GM10266 (cell line): ENCODE measurements around the gene ITGAD.

Experiments used
- DNase-seq: peaks from one replicate; pipeline ENCODE4 v3.0.0; 2012; ENCODE audit errors: extremely low spot score
- TF ChIP-seq, protein P1 (sequence below): IDR thresholded peaks from 2 replicates; pipeline ENCODE4 v1.5.1; 2012; ENCODE audit warnings: mild to moderate bottlenecking, low read depth; ENCODE audit not compliant: control insufficient read depth, insufficient read depth; ENCODE audit errors: missing control alignments

ITGAD gene

DNA sequence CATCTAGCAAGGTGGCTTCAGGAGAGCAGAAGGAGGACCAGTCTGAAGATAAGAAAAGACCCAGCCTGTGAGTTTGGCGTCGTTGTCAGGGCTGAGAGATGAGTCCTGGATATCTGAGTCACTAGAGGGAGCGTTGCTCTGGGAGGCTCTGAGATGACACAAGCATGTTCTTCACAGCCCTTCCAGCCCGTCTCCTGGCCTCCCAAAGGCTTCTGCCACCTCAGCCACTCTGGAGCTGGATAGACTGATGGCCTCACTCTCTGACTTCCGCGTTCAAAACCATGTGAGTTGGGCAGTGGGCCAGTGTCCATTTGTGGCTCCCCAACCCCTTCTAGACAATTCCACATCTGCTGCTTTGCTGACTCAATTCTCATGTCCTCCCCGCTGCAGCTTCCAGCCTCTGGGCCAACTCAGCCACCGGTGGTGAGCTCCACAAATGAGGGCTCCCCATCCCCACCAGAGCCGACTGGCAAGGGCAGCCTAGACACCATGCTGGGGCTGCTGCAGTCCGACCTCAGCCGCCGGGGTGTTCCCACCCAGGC lies 81.1 kb downstream of the ITGAD start:
- no peak for DNase-seq
- TF ChIP-seq, protein P1, sequence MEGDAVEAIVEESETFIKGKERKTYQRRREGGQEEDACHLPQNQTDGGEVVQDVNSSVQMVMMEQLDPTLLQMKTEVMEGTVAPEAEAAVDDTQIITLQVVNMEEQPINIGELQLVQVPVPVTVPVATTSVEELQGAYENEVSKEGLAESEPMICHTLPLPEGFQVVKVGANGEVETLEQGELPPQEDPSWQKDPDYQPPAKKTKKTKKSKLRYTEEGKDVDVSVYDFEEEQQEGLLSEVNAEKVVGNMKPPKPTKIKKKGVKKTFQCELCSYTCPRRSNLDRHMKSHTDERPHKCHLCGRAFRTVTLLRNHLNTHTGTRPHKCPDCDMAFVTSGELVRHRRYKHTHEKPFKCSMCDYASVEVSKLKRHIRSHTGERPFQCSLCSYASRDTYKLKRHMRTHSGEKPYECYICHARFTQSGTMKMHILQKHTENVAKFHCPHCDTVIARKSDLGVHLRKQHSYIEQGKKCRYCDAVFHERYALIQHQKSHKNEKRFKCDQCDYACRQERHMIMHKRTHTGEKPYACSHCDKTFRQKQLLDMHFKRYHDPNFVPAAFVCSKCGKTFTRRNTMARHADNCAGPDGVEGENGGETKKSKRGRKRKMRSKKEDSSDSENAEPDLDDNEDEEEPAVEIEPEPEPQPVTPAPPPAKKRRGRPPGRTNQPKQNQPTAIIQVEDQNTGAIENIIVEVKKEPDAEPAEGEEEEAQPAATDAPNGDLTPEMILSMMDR = no peak

DNA sequence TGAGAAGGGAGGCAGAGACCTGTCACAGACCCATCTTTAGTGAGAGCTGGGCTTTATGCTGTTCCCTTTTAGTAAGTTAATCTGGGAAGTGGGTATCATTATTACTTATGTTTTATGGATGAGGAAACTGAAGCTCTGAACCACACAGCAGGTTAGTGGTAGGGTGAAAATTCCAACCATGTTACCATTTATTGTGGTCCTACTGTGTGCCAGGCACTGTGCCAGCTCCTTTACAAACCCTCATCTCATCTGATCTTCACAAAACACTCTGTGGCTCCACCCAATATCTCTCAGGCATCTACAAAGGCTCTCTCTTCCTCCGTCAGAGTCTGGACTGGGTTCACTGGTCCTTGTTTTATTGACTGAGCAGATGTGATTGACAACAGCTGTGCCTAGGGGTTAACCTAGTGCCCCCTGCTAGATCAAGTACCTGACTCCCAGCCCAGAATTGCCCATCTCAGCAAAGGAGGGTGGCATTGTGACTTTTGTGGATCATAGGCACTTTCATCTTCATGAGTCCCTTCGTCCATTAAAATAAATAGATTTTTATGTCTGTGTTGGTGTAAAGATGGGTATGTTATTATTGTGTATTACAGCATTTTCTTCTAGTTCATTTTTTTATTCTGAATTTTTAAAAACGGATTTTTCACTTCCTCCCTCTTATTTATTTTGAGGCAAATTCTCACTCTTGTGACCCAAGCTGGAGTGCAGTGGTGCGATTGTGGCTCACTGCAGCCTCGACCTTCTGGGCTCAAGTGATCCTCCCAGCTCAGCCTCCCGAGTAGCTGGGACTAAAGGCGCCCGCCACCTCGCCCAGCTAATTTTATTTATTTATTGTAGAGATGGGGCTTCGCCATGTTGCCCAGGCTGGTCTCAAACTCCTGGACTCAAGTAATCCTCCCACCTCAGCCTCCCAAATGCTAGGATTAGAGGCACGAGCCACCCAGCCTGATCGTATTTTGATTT lies 81.9 kb downstream of the ITGAD start:
- no peak for DNase-seq
- TF ChIP-seq, protein P1 = no peak

DNA sequence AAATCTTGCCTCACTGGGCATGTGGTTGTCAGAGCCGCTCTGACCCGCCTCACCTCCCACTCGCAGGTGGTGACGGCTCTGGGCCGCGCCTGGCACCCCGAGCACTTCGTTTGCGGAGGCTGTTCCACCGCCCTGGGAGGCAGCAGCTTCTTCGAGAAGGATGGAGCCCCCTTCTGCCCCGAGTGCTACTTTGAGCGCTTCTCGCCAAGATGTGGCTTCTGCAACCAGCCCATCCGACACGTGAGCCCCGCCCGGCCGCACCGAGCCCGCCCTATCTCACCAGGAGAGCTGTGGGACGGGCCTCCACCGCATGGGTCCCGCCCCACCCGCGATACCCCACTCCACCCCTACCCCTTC lies 82.8 kb downstream of the ITGAD start:
- no peak for DNase-seq
- TF ChIP-seq, protein P1 = no peak
